A673 (cell line): ENCODE data around the gene PCBP3. TPM values are rescaled to one million over a fixed set of nuclear protein-coding genes. Genes with fewer than 3 reads are reported as not detected.

Source experiments
- BruUV-seq: library from RNA; stranded (reverse); fragments of 400-500 nt; replicated peaks from 2 replicates; lab custom pipeline; 2021; lab: Mats Ljungman, UMichigan
- CTCF ChIA-PET: fragments of 300-600 bp; sonication (Branson Sonifier 250); formaldehyde crosslinking; loops from one replicate; lab custom pipeline; 2022; ENCODE audit warnings: antibody characterized with exemption; lab: Charles Lee
- POLR2A ChIA-PET: fragments of 300-600 bp; sonication (Branson Sonifier 250); formaldehyde crosslinking; loops from one replicate; lab custom pipeline; 2022; ENCODE audit warnings: antibody characterized with exemption; ENCODE audit not compliant: low non-redundant PET; lab: Charles Lee
- DNase-seq: peaks from one replicate; pipeline ENCODE4 v3.0.0-alpha.2; 2015; ENCODE audit warnings: low spot score
- H3K27ac ChIP-seq: fragments of 200-600 bp; sonication (generic); 2 replicates; pipeline ENCODE4 v1.5.1; 2016; ENCODE audit warnings: mixed run types, low read depth, mild to moderate bottlenecking, mixed read lengths, antibody characterized with exemption, low read length; ENCODE audit not compliant: poor library complexity, severe bottlenecking
- H3K27me3 ChIP-seq: fragments of 200-600 bp; sonication (generic); replicated peaks from 2 replicates; pipeline ENCODE4 v1.6.1; 2017; ENCODE audit warnings: mixed run types, low read depth, mild to moderate bottlenecking, mixed read lengths, antibody characterized with exemption, low read length; ENCODE audit not compliant: insufficient read depth, poor library complexity
- H3K36me3 ChIP-seq: fragments of 200-600 bp; sonication (generic); 2 replicates; pipeline ENCODE4 v1.6.1; 2016; ENCODE audit warnings: mixed run types, mild to moderate bottlenecking, mixed read lengths, antibody characterized with exemption, low read length; ENCODE audit not compliant: insufficient read depth, poor library complexity, severe bottlenecking
- H3K4me1 ChIP-seq: fragments of 200-600 bp; sonication (generic); 2 replicates; pipeline ENCODE4 v1.6.1; 2017; ENCODE audit warnings: mixed run types, mild to moderate bottlenecking, mixed read lengths, antibody characterized with exemption, low read length; ENCODE audit not compliant: insufficient read depth, poor library complexity, severe bottlenecking
- H3K4me3 ChIP-seq: fragments of 200-600 bp; sonication (generic); 2 replicates; pipeline ENCODE4 v1.5.1; 2016; ENCODE audit warnings: low read depth, mixed run types, mild to moderate bottlenecking, mixed read lengths, low read length; ENCODE audit not compliant: poor library complexity, severe bottlenecking
- H3K9me3 ChIP-seq: fragments of 200-600 bp; sonication (generic); 2 replicates; pipeline ENCODE4 v1.6.1; 2016; ENCODE audit warnings: mixed run types, low read depth, mild to moderate bottlenecking, mixed read lengths, antibody characterized with exemption, low read length; ENCODE audit not compliant: poor library complexity, severe bottlenecking
- EZH2 ChIP-seq: fragments of 200-600 bp; sonication (generic); IDR thresholded peaks from 2 replicates; pipeline ENCODE4 v1.6.1; 2017; ENCODE audit warnings: borderline replicate concordance, low read depth, mild to moderate bottlenecking, mixed read lengths, antibody characterized with exemption, low read length; ENCODE audit not compliant: poor library complexity, severe bottlenecking
- intact Hi-C: fragments of 100-400 bp; cut with micrococcal nuclease; formaldehyde crosslinking; loops from one replicate; pipeline ENCODE4 v1.10.0; 2022; ENCODE audit not compliant: unreplicated experiment
- total RNA-seq: library from RNA; stranded (reverse); gene quantifications from 2 replicates; pipeline ENCODE4 v1.2.3, GENCODE V29; 2021
- TF ChIP-seq, protein P1 (sequence below): fragments of 300-800, 200-600 bp; sonication (generic); conservative IDR thresholded peaks from 2 replicates; pipeline ENCODE4 v1.5.1; 2017; ENCODE audit warnings: low read depth, mild to moderate bottlenecking, antibody characterized with exemption, low read length, moderate library complexity, mixed read lengths

The PCBP3 gene
- total RNA-seq, 1 experiment from 2014 or later, result 25.6 TPM

DNA sequence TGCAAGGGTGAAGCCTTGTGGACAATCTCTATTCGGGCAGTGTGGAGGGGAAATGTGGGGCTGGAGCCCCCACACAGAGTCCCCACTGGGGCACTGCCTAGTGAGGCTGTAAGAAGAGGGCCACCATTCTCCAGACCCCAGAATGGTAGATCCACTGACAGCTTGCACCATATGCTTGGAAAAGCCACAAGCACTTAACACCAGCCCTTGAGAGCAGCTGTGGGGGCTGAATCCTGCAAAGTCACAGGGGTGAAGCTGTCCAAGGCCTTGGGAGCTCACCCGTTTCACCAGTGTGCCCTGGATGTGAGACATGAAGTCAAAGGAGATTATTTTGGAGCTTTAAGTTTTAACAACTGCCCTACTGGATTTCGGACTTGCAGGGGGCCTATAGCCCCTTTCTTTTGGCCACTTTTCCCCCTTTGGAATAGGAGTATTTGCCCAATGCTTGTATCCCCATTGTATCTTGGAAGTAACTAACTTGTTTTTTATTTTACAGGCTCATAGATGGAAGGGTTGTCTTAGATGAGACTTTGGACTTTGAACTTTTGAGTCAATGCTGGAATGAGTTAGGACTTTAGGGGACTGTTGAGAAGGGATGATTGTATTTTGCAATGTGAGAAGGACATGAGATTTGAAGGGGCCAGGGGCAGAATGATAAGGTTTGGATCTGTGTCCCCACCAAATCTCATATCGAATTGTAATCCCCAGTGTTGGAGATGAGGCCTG, 321.7 kb downstream of the PCBP3 start:
- POLR2A ChIA-PET, result no interaction called here
- CTCF ChIA-PET, result interaction anchor here (0.6 kb wide), 1 partner anchor 54 kb away, joined by 5 read pairs; no protein-coding TSS in a partner anchor

DNA sequence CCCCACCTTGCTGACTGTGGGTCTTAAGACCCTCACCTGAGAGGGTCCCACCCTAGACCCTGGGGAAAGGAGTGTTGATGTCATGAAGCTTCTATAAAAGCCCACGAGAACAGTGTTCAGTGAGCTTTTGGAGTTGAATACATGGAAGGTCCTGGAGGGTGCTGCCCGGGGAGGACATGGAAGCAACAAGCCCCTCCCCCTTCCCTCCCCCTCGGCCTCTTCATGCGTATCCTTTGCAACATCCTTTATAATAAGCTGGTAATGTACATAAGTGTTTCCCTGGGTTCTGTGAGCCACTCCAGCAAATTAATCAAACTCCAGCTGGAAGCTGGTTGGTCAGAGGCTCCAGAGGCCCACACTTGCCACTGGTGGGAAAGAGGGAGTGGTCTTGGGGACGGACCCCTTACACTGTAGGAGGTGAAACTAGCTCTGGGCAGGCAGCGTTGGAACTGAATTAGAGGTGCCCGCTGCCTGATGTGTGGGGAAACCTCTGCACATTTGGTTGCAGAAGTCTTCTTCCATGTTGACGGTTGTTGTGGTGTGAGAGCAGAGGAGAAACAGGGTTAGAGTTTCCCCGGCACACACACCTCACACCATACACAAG, 323.4 kb downstream of the PCBP3 start:
- H3K36me3 ChIP-seq, result no peaks in the 10 kb centered on the region
- H3K27me3 ChIP-seq, result no peaks in the 10 kb centered on the region
- TF ChIP-seq, protein P1, sequence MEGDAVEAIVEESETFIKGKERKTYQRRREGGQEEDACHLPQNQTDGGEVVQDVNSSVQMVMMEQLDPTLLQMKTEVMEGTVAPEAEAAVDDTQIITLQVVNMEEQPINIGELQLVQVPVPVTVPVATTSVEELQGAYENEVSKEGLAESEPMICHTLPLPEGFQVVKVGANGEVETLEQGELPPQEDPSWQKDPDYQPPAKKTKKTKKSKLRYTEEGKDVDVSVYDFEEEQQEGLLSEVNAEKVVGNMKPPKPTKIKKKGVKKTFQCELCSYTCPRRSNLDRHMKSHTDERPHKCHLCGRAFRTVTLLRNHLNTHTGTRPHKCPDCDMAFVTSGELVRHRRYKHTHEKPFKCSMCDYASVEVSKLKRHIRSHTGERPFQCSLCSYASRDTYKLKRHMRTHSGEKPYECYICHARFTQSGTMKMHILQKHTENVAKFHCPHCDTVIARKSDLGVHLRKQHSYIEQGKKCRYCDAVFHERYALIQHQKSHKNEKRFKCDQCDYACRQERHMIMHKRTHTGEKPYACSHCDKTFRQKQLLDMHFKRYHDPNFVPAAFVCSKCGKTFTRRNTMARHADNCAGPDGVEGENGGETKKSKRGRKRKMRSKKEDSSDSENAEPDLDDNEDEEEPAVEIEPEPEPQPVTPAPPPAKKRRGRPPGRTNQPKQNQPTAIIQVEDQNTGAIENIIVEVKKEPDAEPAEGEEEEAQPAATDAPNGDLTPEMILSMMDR, result no peak
- TF ChIP-seq EZH2, result no peak
- peaks cover 12% of the 10 kb centered on the region for H3K4me1 ChIP-seq
- DNase-seq, result no peak
- no TSS peak for BruUV-seq
- H3K27ac ChIP-seq, result no peak overlapping the region
- H3K9me3 ChIP-seq, result no peaks in the 10 kb centered on the region
- intact Hi-C loops, result no loop called here
- ChIA-PET POLR2A (no interaction called here), CTCF (no interaction called here)
- H3K4me3 ChIP-seq, result no peak overlapping the region

More for the DNA sequence above, 321.7 kb downstream of the PCBP3 start:
- no TSS peak for BruUV-seq
- Histone ChIP-seq H3K4me1 (no peaks in the 10 kb centered on the region), H3K27ac (no peak overlapping the region), H3K36me3 (no peaks in the 10 kb centered on the region), H3K27me3 (no peaks in the 10 kb centered on the region), H3K4me3 (no peak overlapping the region), H3K9me3 (no peaks in the 10 kb centered on the region)
- TF ChIP-seq, protein P1, result no peak
- no peak for TF ChIP-seq EZH2
- DNase-seq, result no peak
- intact Hi-C loops, result no loop called here

DNA sequence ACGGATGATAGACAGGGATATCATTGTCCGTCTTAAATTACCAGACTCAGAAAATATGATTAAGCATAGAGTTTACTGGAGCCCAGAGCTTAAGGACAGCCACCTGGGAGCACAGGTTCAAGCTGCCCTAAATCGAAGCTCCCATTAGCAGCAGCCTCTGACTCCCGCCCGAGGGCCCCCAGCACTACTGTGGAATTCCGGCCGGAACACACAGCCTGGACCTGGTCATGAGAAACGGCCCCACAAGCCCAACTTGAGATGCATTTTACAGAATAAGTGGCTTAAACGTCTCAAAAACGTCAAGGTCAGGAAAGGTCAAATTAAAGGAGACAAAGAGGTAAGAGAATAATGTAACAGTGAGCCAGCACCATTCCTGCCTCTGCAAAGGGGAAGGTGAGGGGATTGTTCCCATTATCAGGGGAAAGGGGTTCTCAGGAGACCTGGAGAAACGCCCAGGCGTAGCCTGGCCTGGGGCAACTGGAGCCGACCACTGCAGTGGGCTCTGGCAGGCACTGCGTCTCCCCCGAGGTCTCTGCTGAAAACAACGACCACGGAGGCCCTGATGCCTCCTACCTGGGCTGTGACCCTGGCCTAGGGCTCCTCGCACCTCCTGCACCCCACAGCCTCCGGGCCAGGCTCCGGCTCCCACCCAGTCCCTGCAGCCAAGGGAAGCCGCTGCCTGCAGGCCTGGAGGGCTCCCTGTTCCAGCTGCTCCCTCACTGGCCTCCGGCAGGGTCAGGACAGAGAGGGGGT, 326.6 kb downstream of the PCBP3 start:
- no peaks in the 10 kb centered on the region for H3K36me3 ChIP-seq
- intact Hi-C loops, result loop anchor here (5.0 kb wide), 2 partner anchors 172 to 257 kb away; partner anchors contain the start of gene LSS
- POLR2A ChIA-PET, result no interaction called here
- H3K4me3 ChIP-seq, result no peak overlapping the region
- H3K27me3 ChIP-seq, result no peaks in the 10 kb centered on the region
- CTCF ChIA-PET, result interaction anchor here (0.7 to 1.0 kb wide), 2 partner anchors 13 to 16 kb away, joined by 3 read pairs; no protein-coding TSS in a partner anchor
- no peak for DNase-seq
- no TSS peak for BruUV-seq
- no peaks in the 10 kb centered on the region for H3K9me3 ChIP-seq
- TF ChIP-seq, protein P1, result no peak
- TF ChIP-seq EZH2, result no peak
- H3K4me1 ChIP-seq, result peaks cover 44% of the 10 kb centered on the region
- no peak overlapping the region for H3K27ac ChIP-seq
